Activated CD4-positive, alpha-beta T cell treated with anti-CD3 and anti-CD28 coated beads, Interleukin-2, amount 10 ng/mL, durations not matched to agents 24 days and 14 days (primary cell): ENCODE measurements around the gene HSPA1B. TPM values are rescaled to one million over a fixed set of nuclear protein-coding genes. Genes with fewer than 3 reads are reported as not detected.
"Not testable (repeated sequence)": the region's sequence is repeated elsewhere in the genome, so short reads cannot be mapped to it uniquely, and the experiment has no call there.

Source experiments
- DNase-seq: peaks from one replicate; pipeline ENCODE4 v3.0.0; 2022
- H3K27ac Mint-ChIP-seq: one replicate; pipeline ENCODE4 v1.8.0; 2022; ENCODE audit warnings: mild to moderate bottlenecking, mixed read lengths
- H3K27me3 Mint-ChIP-seq: one replicate; pipeline ENCODE4 v1.8.0; 2022; ENCODE audit warnings: mixed read lengths
- H3K36me3 Mint-ChIP-seq: one replicate; pipeline ENCODE4 v1.8.0; 2022; ENCODE audit warnings: low read depth, mild to moderate bottlenecking, mixed read lengths
- H3K4me1 Mint-ChIP-seq: one replicate; pipeline ENCODE4 v1.8.0; 2021; ENCODE audit warnings: mixed read lengths
- H3K4me3 Mint-ChIP-seq: one replicate; pipeline ENCODE4 v1.8.0; 2022; ENCODE audit warnings: mild to moderate bottlenecking, moderate library complexity, mixed read lengths
- H3K9me3 Mint-ChIP-seq: one replicate; pipeline ENCODE4 v1.8.0; 2021; ENCODE audit warnings: mixed read lengths
- intact Hi-C: fragments of 100-400 bp; cut with micrococcal nuclease; formaldehyde crosslinking; loops from one replicate; pipeline ENCODE4 v1.15.1; 2023
- total RNA-seq: library from RNA; stranded (reverse); gene quantifications from 2 replicates; pipeline ENCODE4 v1.2.3, GENCODE V29; 2022

Gene HSPA1B
- total RNA-seq, 1 donor from 2014 or later = 156 TPM

- peaks cover 30% of the 10 kb centered on the region for H3K4me1 Mint-ChIP-seq
- H3K27ac Mint-ChIP-seq = peak overlapping the region; percentile 35
- intact Hi-C loops = no loop called here
- H3K36me3 Mint-ChIP-seq = peaks cover 44% of the 10 kb centered on the region
- H3K4me3 Mint-ChIP-seq = peak overlapping the region; percentile 72
- H3K9me3 Mint-ChIP-seq = no peaks in the 10 kb centered on the region
- no peaks in the 10 kb centered on the region for H3K27me3 Mint-ChIP-seq
- no peak for DNase-seq
Measured at GRCh38 chr6:31792761-31793171, 34.8 kb upstream of the HSPA1B start.

- H3K36me3 Mint-ChIP-seq = peaks cover 45% of the 10 kb centered on the region
- intact Hi-C loops = loop anchor here (2.0 kb wide), 4 partner anchors 19 to 65 kb away; partner anchors contain the start of genes DDAH2 and HSPA1B
- not testable (repeated sequence) for DNase-seq, H3K9me3 Mint-ChIP-seq, H3K27me3 Mint-ChIP-seq
- peaks cover 37% of the 10 kb centered on the region for H3K4me1 Mint-ChIP-seq
- peak overlapping the region; percentile 86 for H3K4me3 Mint-ChIP-seq
- H3K27ac Mint-ChIP-seq = peak overlapping the region; percentile 97
Measured at GRCh38 chr6:31793927-31794245, 33.7 kb upstream of the HSPA1B start.

GRCh38 chr6:31794294-31794865, 33.2 kb upstream of the HSPA1B start:
- Mint-ChIP-seq H3K4me3 (peak overlapping the region; percentile 86), H3K27ac (peak overlapping the region; percentile 97), H3K27me3 (no peaks in the 10 kb centered on the region), H3K36me3 (peaks cover 42% of the 10 kb centered on the region), H3K9me3 (no peaks in the 10 kb centered on the region), H3K4me1 (peaks cover 36% of the 10 kb centered on the region)
- DNase-seq = no peak
- intact Hi-C loops = loop anchor here (2.0 kb wide), 4 partner anchors 18 to 66 kb away; partner anchors contain the start of genes DDAH2 and HSPA1B

DNA sequence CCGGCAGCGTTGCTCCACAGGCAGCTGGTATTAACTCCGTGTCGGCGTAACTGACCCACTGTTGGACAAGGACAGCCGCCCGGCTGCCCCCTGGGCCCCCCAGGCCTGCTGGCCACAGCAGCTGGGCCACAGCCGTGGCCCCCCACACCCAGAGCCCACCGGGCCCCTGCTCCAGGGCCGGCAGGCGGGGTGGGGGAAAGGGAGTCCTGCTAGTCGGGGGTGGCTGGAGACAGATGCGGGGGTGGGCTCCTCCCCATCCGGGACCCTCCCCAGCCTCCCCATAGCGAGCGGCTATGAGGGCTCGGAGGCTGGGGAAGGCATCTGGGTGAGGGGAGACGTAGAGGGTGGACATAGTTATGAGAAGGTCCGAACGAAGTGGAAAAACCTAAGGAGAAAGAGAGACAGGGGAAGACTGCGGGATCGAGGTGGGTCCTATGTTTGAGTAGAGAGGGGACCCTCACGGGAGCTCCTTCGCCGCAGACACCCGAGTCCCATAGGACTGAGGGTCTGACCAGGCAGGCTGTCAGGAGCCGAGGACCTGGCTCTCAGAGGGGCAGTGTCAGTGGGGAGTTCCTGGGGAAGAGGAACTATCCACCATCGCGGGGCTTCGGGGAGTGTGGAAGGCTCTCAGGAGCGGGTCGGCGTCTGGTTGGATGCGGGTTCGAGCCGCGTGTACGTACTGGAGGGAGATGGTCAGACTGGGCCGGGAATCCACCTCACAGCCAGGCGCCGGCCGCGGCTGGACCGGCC, 32.5 kb upstream of the HSPA1B start:
- Mint-ChIP-seq H3K36me3 (peaks cover 37% of the 10 kb centered on the region), H3K4me1 (peaks cover 36% of the 10 kb centered on the region)
- intact Hi-C loops = loop anchor here (1.0 to 2.0 kb wide), 6 partner anchors 12 to 66 kb away; partner anchors contain the start of genes DDAH2, HSPA1B and VWA7

GRCh38 chr6:31795616-31796298, 31.8 kb upstream of the HSPA1B start, which contains the start of gene VARS1:
VARS1 (minus strand) TSS chr6:31795752; CDS start chr6:31795217, 535 bp downstream.
- DNase-seq = peak; percentile 96
- peak within 1 kb of the TSS; percentile 86 for H3K4me3 Mint-ChIP-seq
- no peaks in the 10 kb centered on the region for H3K9me3 Mint-ChIP-seq
- peaks cover 33% of the 10 kb centered on the region for H3K36me3 Mint-ChIP-seq
- peak within 1 kb of the TSS; percentile 97 for H3K27ac Mint-ChIP-seq
- intact Hi-C loops = loop anchor here (1.0 to 2.0 kb wide), 6 partner anchors 12 to 67 kb away; partner anchors contain the start of genes DDAH2, HSPA1B and VWA7
- H3K27me3 Mint-ChIP-seq = no peaks in the 10 kb centered on the region
- peaks cover 34% of the 10 kb centered on the region for H3K4me1 Mint-ChIP-seq

More for the DNA sequence above, 32.5 kb upstream of the HSPA1B start:
- no peaks in the 10 kb centered on the region for H3K27me3 Mint-ChIP-seq
- H3K27ac Mint-ChIP-seq = peak overlapping the region; percentile 97
- peak overlapping the region; percentile 86 for H3K4me3 Mint-ChIP-seq
- no peaks in the 10 kb centered on the region for H3K9me3 Mint-ChIP-seq
- DNase-seq = peak; percentile 68

DNA sequence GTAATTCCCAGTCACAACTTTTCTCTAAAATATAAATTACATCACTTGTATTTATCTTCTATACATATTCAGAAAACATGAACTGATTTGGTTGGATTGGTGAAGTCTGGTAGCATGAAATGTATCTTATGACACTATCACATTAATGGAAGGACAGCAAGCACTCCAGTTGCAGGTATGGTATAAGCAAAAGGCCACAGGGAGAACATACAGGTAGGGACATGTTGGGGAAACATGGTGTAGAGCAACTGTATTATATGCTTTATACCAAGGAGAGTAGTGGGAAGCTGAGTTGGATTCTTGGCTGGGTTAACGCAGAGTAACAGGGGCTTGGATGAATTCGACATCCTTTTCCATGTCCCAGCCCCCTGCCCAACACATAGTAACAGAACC, 30.5 kb upstream of the HSPA1B start:
- peaks cover 33% of the 10 kb centered on the region for H3K4me1 Mint-ChIP-seq
- no peak for DNase-seq
- H3K4me3 Mint-ChIP-seq = peak overlapping the region; percentile 13
- intact Hi-C loops = no loop called here
- H3K27ac Mint-ChIP-seq = peak overlapping the region; percentile 69
- peaks cover 33% of the 10 kb centered on the region for H3K36me3 Mint-ChIP-seq
- H3K9me3 Mint-ChIP-seq = no peaks in the 10 kb centered on the region
- H3K27me3 Mint-ChIP-seq = no peaks in the 10 kb centered on the region

DNA sequence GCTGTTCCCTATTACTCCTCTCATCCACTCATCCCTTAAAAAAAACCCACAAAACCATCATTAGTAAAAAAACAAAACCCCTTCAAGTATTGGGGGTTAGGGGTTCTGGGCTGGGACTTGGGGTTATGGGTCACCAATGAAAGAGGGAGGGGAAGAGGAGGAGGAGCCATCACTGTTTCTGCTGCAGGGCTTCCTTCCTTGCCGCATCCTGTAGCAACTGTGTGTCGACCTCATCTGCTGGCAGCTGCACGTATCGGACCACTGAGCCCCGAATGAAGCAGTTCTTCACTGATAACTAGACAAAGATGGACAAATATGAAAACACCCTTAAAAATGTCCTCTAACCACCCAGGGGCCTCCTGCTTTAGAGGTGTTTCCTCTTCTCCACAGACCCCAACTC, 29.9 kb upstream of the HSPA1B start:
- H3K4me3 Mint-ChIP-seq = peak overlapping the region; percentile 76
- peaks cover 33% of the 10 kb centered on the region for H3K4me1 Mint-ChIP-seq
- DNase-seq = peak; percentile 84
- H3K27ac Mint-ChIP-seq = peak overlapping the region; percentile 85
- no peaks in the 10 kb centered on the region for H3K9me3 Mint-ChIP-seq
- intact Hi-C loops = no loop called here
- H3K36me3 Mint-ChIP-seq = peaks cover 31% of the 10 kb centered on the region
- no peaks in the 10 kb centered on the region for H3K27me3 Mint-ChIP-seq

DNA sequence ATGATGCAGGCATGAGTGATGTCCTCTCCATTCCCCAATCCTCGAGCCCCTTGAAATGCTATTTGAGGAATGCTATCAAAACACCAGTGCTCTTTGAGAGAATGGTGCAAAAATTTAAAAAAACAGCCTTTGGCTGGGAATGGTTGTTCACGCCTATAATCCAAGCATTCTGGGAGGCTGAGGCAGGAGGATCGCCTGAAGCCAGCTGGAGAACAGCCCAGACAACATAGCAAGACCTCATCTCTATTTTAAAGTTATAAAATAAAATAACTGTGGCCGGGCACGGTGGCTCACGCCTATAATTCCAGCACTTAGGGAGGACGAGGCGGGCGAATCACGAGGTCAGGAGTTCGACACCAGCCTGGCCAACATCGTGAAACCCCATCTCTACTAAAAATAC, 27.8 kb upstream of the HSPA1B start:
- Mint-ChIP-seq H3K4me1 (peaks cover 25% of the 10 kb centered on the region), H3K9me3 (no peaks in the 10 kb centered on the region), H3K27me3 (no peaks in the 10 kb centered on the region), H3K27ac (no peak overlapping the region), H3K4me3 (no peak overlapping the region), H3K36me3 (peaks cover 33% of the 10 kb centered on the region)
- no peak for DNase-seq
- intact Hi-C loops = no loop called here

- H3K4me3 Mint-ChIP-seq, H3K9me3 Mint-ChIP-seq, H3K27ac Mint-ChIP-seq, DNase-seq, intact Hi-C loops, H3K27me3 Mint-ChIP-seq: not testable (repeated sequence)
- Mint-ChIP-seq H3K36me3 (peaks cover 33% of the 10 kb centered on the region), H3K4me1 (peaks cover 30% of the 10 kb centered on the region)
Measured at GRCh38 chr6:31801031-31801927, 26.3 kb upstream of the HSPA1B start.

GRCh38 chr6:31805939-31806469, 21.5 kb upstream of the HSPA1B start:
- intact Hi-C loops = loop anchor here (2.0 kb wide), 1 partner anchor 21 kb away; the partner anchor contains the start of gene HSPA1B
- DNase-seq = peak; percentile 67
- H3K4me1 Mint-ChIP-seq = peaks cover 20% of the 10 kb centered on the region
- H3K4me3 Mint-ChIP-seq = peak overlapping the region; percentile 91
- H3K36me3 Mint-ChIP-seq = peaks cover 38% of the 10 kb centered on the region
- H3K27ac Mint-ChIP-seq = peak overlapping the region; percentile 94
- no peaks in the 10 kb centered on the region for H3K27me3 Mint-ChIP-seq
- no peaks in the 10 kb centered on the region for H3K9me3 Mint-ChIP-seq

- intact Hi-C loops = loop anchor here (1.0 to 2.0 kb wide), 2 partner anchors 11 to 20 kb away; partner anchors contain the start of genes HSPA1B and VARS1
- H3K27ac Mint-ChIP-seq = peak within 1 kb of the TSS; percentile 94
- H3K27me3 Mint-ChIP-seq = no peaks in the 10 kb centered on the region
- H3K9me3 Mint-ChIP-seq = no peaks in the 10 kb centered on the region
- peaks cover 21% of the 10 kb centered on the region for H3K4me1 Mint-ChIP-seq
- H3K36me3 Mint-ChIP-seq = peaks cover 35% of the 10 kb centered on the region
- peak within 1 kb of the TSS; percentile 91 for H3K4me3 Mint-ChIP-seq
- peak; percentile 99 for DNase-seq
Measured at GRCh38 chr6:31806470-31807272, 20.9 kb upstream of the HSPA1B start, which contains the start of gene LSM2. LSM2 (minus strand) TSS chr6:31806966; CDS start chr6:31806757, 209 bp downstream.

- H3K4me3 Mint-ChIP-seq, H3K9me3 Mint-ChIP-seq, DNase-seq, intact Hi-C loops, H3K27me3 Mint-ChIP-seq, H3K27ac Mint-ChIP-seq: not testable (repeated sequence)
- Mint-ChIP-seq H3K4me1 (peaks cover 33% of the 10 kb centered on the region), H3K36me3 (peaks cover 26% of the 10 kb centered on the region)
Measured at GRCh38 chr6:31808599-31808998, 18.9 kb upstream of the HSPA1B start.
